ENCODE data around the gene MAG.
"Not testable (repeated sequence)": the region's sequence is repeated elsewhere in the genome, so short reads cannot be mapped to it uniquely, and the experiment has no call there.

Gene MAG

DNA sequence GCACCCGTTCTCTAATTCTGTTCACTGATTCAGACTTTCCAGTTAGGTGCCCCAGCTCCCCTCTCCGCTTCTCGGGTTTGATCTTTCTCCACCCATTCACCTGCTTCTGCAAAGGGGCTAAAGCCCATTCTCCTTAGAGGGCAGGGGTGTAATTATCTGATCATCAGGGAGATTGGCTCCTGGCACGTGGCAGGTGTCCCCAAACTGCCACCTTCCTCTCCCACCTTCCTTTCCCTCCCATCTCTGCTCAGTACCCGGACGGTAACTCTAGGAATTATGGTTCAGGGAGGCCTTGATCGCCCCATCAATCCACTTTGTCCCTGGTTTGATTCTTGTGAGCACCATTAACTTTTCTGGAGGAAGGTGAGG, 56.0 kb downstream of the MAG start:
- DNase-seq: no peak

DNA sequence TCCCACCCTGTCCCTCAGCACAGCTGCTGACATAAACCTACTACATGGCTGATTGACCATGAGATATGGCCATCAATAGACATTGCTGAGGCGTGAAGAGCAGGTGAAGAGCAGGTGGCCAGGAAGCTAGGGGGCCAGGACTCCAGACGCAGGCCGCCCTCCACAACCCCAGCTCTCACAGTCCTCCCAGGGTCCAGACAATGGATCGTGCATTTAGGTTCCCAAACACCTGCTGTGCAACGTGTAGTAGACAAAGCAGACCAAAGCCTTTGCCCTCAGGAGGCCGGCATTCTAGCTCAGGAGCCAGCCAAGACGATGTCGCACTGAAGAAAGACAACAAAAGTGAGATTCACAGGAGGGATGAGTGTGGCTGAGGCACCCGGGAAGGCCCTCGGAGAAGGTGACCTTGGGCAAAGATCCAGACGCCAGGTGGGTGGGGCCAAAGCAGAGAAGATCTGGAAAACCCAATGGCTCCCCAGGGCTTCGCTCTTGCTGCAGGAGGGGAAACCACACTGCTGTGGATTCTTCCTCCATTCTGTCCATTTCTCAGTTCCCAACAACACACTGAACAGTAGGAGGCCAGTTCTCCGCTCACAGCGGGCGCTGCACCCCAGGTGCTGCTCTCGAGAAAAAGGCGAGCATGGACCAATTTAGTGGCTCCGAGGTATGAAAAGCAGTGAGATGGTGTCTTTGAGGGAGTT, 57.1 kb downstream of the MAG start:
- DNase-seq: no peak

DNA sequence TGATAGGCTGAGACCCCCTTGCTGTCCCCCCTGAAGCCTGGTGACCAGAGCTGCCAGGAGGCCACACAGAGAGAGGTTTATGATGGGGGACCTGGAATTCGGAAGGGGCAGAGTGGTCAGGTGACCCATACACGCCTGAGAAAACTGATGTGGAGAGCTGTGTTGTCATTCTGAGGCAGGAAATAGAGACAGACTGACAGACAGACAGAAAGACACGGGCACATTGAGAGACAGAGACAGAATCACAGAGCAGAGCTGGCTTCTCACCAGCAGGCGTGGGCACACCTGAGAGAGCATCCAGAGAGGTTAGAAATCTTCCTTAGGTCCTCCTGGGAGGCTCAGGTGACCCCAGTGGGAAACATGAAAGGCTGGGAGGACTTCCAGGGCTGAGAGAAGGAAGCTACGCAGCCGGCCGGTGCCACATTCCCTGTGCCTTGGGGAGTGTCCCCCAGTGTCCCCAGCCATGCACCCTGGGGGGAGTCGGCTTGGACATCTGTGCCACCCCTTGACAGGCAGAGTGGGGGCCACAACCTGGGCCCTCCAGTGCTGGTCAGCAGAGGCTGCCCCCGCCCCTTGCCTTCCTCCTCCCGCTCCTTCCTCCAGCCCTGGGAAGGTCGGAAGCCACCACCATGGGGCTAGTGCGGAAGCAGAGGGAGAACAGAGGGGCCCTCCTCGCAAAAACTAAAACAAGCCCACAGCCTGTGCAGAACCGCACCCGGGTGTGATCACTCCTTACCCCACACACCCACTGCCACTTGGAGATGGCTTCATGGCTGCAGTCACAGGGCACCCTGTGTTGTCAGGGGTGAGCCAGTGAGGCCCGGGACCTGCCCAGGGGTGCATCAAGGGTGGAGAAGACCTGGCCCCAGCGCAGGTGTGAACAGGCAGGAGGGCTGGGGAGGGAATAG, 57.9 kb downstream of the MAG start:
- no peak for DNase-seq

DNA sequence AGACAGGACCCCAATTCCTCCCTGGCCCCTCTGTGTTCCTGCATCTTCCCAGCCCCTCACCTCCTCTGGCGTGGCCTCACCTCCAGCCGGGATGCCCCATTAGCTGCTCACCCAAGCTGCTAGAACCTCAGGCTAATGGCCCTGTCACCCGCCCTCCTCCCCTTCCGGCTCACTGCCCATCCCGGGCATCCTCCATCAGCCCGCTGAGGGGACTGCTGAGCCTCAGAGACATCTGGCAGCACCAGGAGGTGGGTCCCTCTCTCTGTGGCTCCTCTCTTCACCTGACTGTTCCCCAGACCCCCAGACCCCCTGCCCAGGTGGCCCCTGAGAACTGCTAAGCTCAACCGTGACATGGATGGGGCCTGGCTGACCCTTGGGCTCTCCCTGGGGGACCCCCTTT, 58.6 kb downstream of the MAG start:
- DNase-seq: no peak

DNA sequence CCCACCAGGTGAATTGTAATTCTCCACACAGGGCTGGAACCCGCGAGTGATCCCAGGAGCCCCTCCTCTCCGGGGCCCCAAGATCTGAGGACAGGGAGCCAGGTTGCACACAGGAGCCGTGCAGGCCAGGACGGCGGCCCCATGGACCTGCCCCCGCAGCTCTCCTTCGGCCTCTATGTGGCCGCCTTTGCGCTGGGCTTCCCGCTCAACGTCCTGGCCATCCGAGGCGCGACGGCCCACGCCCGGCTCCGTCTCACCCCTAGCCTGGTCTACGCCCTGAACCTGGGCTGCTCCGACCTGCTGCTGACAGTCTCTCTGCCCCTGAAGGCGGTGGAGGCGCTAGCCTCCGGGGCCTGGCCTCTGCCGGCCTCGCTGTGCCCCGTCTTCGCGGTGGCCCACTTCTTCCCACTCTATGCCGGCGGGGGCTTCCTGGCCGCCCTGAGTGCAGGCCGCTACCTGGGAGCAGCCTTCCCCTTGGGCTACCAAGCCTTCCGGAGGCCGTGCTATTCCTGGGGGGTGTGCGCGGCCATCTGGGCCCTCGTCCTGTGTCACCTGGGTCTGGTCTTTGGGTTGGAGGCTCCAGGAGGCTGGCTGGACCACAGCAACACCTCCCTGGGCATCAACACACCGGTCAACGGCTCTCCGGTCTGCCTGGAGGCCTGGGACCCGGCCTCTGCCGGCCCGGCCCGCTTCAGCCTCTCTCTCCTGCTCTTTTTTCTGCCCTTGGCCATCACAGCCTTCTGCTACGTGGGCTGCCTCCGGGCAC, 59.6 kb downstream of the MAG start:
- DNase-seq: no peak

DNA sequence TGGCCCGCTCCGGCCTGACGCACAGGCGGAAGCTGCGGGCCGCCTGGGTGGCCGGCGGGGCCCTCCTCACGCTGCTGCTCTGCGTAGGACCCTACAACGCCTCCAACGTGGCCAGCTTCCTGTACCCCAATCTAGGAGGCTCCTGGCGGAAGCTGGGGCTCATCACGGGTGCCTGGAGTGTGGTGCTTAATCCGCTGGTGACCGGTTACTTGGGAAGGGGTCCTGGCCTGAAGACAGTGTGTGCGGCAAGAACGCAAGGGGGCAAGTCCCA, 60.2 kb downstream of the MAG start:
- DNase-seq: no peak

DNA sequence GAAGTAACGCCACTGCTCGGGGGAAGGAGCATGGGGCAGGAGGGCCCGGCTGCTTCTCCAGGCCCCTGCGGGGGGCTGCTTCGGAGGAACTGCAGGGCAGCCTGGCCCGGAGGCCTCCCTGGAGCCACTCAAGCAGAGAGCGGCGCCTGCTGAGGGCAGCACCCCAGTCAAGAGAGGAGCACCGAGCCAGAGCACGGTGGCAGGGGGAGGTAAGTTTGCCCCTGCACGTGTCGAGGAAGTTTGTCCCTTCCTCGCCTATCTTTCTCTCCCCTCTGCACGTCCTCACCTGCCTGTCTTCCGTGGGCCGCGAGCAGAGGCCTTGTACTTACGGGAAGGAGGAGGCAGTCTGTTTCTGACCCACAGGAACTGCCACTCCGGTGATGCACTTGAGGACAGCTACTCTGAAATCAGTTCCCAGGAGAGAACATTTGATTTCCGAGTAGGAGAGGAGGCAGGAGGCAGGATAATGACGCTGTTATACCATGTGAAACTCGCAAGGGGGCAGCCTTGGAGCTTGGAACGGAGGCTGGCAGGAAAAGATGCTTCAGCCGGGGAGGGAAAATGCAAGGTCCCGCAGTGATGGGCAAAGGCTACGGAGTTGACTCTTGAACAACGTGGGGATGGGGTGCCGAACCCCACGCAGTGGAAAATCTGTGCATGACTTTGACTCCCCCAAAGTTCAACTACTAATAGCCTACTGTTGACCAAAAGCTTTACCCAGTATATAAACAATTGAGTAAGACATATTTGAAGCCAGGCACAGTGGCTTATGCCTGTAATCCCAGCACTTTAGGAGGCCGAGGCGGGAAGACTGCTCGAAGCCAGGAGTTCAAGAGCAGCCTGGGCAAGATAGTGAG, 60.7 kb downstream of the MAG start:
- peak; percentile 60 to 61 for DNase-seq

DNA sequence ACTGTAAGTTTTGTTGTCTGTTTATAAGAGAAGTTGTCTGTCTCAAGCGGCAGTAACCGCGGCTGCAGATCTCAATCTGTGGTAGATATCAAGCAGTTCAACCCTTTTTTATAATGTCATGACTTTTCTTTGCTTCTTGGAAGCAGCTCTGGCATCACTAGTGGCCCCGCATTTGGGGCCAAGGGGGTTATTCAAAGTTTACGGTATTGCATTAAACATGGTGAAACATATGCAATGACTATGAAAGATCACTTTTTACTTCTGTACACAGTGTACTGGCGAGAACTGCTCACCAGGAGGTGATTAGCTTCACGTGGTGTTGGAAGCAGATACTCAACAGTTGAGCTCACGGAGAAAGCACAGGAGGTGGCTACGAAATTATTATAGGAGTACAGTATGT, 61.7 kb downstream of the MAG start:
- DNase-seq: no peak

DNA sequence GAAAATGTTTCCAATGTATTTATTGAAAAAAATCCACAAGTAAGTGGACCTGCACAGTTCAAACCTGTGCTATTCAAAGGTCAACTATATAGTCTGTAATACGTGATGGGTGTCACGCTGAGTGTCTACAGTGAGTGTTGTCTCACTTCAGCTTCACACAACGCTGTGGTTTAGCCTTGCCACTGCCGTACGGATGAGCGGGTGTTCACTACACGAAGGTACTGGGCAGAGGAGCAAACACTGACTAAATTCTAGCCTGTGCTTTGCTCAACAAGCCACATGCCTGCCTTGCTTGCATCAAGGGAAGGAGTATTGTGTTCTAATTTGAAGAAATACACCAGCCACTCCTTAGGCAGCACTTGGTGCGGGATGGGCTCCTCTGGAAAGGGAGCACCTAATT, 62.9 kb downstream of the MAG start:
- DNase-seq: no peak

DNA sequence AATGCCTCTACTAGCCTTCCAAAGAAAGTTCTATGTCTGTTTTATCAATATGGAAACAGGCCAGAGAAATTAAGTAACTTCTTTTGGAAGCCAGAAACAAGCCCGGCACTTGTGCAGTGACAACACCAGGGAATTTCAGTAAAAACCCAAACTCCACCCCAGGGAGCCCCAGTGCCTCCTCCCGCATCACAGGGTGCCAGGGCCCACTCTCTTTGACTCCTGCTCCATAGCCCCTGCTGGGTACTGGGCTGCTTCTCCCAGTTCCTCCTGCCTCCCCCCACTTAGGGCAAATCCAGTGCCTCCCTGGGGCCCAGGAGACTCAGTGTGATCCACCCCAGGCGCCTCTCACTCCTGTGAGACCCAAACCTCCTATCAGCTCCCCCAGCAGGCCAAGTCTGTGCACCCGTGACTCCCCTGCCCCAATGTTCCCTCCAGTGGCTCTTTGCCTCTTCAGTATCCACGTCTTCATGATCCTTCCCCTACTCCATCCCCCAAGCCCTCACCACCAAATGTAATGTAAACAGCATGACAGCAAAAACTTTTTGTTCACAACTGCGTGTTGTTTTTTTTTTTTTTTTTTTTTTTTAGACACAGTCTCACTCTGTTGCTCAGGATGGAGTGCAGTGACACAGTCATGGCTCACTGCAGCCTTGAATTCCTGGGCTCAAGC, 64.0 kb downstream of the MAG start:
- DNase-seq: no peak

DNA sequence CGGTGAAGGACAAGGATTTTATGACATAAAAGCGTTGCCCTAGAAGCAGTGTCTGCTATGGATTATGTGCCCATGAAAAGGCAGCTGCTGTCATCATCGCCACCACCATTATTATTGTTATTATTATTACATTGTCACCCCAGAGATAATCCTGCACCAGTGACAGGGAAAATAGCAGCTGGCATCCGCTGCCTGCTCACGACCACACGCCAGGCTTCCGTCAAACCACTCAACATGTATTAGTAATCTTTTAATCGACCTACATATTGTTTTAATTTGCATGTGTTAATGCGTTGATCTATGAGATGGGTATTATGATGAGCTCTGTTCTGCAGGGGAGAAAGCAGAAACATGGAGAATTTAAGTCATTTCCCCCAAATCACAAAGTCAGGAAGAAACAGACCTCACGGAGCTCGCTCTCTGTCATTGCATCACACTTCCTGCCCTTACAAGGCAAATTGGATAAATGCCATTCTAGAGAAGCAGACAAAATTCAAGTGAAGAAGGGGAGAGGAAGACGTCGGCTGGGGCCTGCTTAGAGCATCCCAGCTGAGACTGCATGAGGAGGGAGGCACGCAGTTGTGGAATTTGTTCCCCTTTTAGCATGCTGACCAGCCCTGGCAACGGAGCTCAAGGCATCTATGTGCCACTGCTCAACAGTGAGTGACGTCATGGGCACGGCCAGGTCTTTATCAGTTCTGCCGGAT, 66.1 kb downstream of the MAG start, which contains the start of gene FFAR3:
TSS of gene FFAR3 (plus strand) at position 594 of the 707 bp plus-strand sequence. CDS start 431 bp downstream, outside the sequence.
- no peak for DNase-seq

DNA sequence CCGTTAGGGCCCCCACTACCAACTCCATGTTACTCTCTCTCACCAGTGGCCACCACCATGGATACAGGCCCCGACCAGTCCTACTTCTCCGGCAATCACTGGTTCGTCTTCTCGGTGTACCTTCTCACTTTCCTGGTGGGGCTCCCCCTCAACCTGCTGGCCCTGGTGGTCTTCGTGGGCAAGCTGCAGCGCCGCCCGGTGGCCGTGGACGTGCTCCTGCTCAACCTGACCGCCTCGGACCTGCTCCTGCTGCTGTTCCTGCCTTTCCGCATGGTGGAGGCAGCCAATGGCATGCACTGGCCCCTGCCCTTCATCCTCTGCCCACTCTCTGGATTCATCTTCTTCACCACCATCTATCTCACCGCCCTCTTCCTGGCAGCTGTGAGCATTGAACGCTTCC, 66.9 kb downstream of the MAG start:
- not testable (repeated sequence) for DNase-seq

DNA sequence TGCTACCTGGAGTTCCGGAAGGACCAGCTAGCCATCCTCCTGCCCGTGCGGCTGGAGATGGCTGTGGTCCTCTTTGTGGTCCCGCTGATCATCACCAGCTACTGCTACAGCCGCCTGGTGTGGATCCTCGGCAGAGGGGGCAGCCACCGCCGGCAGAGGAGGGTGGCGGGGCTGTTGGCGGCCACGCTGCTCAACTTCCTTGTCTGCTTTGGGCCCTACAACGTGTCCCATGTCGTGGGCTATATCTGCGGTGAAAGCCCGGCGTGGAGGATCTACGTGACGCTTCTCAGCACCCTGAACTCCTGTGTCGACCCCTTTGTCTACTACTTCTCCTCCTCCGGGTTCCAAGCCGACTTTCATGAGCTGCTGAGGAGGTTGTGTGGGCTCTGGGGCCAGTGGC, 67.4 kb downstream of the MAG start:
- DNase-seq: not testable (repeated sequence)

DNA sequence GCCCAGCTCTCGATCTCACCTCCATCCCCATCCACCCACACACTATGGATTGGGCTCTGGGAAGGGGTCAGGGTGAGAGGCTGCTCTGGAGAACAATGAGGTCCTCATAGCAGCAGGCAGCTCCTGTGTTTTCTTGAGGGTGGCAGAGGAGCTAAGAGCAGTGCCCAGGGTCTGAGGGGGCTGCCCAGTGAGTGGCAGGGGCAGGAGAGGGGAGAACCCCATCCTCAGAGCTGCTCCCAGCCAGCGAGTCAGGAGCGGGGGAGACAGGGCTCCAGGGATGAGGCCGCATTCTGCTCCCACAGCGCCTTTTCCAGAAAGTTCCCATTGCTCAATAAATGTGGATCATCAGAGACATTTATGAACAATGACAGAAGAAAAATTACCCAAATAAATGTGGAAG, 68.1 kb downstream of the MAG start:
- DNase-seq: not testable (repeated sequence)

DNA sequence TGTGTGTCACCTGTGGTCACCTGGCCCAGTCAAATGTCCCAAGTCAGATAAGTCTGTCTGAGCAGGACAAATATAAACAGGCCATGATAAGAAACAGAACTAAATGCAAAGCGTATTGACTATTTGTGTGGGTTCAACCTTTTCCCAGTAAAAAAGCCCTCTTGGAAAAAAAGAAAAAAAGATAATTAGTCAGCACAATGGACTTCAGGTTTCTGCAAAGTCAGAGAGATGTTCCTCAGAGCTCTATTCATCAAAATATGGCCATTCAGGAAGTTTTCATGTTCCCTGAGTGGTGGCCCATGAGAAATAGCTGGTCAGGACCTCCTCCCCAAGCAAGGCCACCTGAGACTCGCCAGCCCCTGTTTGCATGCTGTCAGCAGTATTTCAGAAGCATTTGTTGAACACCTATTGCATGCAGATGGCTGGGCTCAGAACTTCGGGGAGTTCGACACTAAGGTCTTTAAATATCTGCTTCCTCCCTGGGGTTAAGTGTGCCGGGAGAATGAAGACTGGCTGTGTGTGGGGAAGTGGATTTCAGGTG, 69.0 kb downstream of the MAG start:
- DNase-seq: no peak

DNA sequence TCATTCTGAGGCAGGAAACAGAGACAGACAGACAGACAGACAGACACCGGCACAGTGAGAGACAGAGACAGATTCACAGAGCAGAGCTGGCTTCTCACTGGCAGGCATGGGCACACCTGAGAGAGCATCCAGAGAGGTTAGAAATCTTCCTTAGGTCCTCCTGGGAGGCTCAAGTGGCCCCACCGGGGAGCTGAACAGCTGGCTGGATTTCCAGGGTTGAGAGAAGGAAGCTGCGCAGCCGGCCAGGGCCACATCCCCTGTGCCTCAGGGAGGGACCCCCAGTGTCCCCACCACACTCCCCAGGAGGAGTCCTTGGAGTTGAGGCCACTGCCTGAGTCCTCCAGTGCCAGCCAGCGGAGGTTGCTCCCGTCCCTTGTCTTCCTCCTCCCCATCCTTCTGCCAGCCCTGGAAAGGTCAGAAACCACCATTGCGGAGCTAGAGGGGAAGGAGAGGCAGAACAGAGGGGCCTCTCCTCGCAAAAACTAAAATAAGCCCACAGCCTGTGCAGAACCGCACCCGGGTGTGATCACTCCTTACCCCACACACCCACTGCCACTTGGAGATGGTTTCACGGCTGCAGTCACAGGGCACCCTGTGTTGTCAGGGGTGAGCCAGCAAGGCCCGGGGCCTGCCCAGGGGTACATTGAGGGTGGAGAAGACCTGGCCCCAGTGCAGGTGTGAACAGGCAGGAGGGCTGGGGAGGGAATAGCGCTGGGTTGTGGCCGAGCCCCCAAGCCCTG, 70.5 kb downstream of the MAG start:
- no peak for DNase-seq

DNA sequence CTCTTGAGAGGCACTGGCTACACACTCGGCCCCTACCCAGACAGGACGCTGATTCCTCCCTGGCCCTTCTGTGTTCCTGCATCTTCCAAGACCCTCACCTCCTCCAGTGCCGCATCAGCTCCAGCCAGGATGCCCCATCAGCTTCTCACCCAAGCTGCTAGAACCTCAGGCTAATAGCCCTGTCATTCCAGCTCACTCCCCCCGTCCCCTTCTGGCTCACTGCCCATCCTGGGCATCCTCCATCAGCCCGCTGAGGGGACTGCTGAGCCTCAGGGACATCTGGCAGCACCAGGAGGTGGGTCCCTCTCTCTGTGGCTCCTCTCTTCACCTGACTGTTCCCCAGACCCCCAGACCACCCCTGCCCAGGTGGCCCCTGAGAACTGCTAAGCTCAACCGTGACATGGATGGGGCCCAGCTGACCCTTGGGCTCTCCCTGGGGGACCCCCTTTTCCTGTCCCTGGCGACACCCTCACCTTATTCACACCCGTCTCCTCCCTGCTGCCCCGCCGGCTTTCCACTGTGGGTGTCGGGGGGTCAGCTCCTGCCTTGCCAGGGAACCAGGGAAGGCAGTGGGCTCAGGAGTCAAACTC, 71.1 kb downstream of the MAG start:
- no peak for DNase-seq

Data from activated CD4-positive, alpha-beta T cell treated with anti-CD3 and anti-CD28 coated beads, Interleukin-2, amount 50 U/mL, for 4 hours (primary cell).